Measurements from ENCODE around the gene RAD54L2.

The RAD54L2 gene, protein sequence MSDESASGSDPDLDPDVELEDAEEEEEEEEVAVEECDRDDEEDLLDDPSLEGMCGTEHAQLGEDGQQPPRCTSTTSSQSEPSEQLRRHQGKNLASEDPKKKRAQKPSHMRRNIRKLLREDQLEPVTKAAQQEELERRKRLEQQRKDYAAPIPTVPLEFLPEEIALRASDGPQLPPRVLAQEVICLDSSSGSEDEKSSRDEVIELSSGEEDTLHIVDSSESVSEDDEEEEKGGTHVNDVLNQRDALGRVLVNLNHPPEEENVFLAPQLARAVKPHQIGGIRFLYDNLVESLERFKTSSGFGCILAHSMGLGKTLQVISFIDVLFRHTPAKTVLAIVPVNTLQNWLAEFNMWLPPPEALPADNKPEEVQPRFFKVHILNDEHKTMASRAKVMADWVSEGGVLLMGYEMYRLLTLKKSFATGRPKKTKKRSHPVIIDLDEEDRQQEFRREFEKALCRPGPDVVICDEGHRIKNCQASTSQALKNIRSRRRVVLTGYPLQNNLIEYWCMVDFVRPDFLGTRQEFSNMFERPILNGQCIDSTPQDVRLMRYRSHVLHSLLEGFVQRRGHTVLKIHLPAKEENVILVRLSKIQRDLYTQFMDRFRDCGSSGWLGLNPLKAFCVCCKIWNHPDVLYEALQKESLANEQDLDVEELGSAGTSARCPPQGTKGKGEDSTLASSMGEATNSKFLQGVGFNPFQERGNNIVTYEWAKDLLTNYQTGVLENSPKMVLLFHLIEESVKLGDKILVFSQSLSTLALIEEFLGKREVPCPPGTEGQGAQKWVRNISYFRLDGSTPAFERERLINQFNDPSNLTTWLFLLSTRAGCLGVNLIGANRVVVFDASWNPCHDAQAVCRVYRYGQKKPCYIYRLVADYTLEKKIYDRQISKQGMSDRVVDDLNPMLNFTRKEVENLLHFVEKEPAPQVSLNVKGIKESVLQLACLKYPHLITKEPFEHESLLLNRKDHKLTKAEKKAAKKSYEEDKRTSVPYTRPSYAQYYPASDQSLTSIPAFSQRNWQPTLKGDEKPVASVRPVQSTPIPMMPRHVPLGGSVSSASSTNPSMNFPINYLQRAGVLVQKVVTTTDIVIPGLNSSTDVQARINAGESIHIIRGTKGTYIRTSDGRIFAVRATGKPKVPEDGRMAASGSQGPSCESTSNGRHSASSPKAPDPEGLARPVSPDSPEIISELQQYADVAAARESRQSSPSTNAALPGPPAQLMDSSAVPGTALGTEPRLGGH (N-terminal part only)

DNA sequence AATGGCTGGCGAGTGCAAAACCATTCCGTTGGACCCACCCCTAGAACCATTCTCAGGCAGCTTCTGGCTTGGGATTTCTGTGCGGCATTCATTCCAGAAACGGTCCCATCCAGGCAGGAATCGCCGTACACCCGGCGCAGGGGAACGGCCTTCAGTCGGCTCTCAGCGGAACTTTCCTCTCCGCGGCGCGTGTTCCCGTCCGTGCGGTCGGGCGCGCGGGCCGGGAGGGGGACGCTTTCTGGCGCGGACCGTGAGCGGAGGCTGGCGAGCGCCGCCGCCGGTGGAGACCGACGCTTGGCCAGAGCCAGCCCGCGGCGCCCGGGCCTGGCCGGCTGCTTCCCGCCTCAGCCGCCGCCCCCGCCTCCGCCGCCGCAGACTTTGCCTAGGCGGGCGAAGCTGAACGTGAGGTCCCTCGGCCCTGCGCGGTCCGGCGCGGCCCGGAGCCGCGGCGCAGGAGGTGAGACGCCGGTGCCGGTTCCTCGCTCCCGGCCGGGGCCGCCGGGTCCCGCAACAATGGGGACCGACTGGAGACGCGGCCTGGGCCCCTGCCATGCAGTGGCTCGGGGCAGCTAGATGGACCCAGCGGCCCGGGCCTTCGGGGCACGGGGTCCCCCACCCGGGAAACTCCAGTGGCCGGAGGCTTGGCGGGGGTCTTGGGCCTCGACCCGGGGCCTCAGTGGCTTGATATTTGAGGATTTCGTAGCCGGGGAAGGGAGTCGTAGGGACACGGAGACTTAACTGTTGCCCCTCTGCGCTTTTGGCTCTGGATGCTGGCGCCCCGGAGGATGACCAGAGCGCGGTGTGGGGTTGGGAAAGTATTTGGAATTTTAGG is at the start of gene RAD54L2:
Gene RAD54L2 (plus strand): TSS at position 261 of the 832 bp plus-strand sequence. CDS start 51,702 bp downstream, outside the sequence.
- H3K4me3 ChIP-seq (ENCODE audit: severe bottlenecking), result peak within 1 kb of the TSS; percentile 95
- H3K4me1 ChIP-seq (ENCODE audit: insufficient read depth, poor library complexity, severe bottlenecking), result peaks cover 5% of the 10 kb centered on the region
- peak; percentile 88 for ATAC-seq (ENCODE audit: low read depth)
- peak; percentile 78 for DNase-seq (ENCODE audit: low spot score)
- H3K27ac ChIP-seq (ENCODE audit: poor library complexity, severe bottlenecking), result peak within 1 kb of the TSS; percentile 81
- no peaks in the 10 kb centered on the region for H3K27me3 ChIP-seq (ENCODE audit: insufficient read depth, poor library complexity, severe bottlenecking)
- TF ChIP-seq, protein P1, sequence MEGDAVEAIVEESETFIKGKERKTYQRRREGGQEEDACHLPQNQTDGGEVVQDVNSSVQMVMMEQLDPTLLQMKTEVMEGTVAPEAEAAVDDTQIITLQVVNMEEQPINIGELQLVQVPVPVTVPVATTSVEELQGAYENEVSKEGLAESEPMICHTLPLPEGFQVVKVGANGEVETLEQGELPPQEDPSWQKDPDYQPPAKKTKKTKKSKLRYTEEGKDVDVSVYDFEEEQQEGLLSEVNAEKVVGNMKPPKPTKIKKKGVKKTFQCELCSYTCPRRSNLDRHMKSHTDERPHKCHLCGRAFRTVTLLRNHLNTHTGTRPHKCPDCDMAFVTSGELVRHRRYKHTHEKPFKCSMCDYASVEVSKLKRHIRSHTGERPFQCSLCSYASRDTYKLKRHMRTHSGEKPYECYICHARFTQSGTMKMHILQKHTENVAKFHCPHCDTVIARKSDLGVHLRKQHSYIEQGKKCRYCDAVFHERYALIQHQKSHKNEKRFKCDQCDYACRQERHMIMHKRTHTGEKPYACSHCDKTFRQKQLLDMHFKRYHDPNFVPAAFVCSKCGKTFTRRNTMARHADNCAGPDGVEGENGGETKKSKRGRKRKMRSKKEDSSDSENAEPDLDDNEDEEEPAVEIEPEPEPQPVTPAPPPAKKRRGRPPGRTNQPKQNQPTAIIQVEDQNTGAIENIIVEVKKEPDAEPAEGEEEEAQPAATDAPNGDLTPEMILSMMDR (IDR thresholded peaks at IDR 0.05; ENCODE audit: poor library complexity, severe bottlenecking), result peak; percentile 41
- peaks cover 23% of the 10 kb centered on the region for H3K36me3 ChIP-seq (ENCODE audit: low read depth)
- no peaks in the 10 kb centered on the region for H3K9me3 ChIP-seq (ENCODE audit: severe bottlenecking)

DNA sequence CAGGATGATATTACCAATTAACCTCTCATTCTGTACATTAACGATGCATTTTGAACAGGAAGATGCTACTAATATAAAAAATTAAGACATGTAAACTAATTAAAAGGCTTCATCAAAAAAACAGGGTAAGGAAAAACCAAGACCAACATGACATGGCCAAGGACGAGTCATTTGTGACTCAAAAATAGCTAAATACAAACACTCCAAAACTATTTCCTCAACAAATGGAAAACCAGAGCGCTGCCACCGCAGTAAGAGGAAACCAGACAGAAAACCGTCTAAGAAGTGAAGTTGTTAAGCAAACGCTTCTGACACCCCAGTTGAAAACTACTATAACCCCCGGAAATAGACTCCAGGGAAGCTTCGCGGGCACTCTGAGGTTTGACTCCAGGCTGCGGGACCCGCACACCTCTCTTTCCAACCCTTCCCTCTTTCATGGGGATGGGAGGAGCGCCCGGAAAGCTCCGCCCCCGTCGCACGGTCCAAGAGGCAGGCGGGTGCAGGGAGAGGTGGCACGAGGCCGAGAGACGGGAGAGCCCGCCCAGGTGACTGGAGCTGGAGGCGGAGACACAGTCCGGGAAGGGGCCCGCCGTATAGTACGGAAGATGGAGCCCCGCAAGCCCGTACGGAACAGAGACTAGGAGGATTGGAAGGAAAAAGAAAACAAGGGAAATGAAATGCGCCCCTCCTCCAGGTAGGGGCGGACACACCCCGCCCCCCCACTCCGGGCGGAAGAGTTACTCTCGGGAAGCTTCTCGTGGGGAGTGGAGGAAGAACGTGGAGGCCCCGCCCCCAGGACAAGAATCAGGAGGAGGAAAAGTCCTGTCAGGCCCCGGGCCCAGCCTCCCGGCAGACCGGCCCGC is 39.4 kb upstream of the RAD54L2 start:
- TF ChIP-seq, protein P1 (IDR thresholded peaks at IDR 0.05; ENCODE audit: poor library complexity, severe bottlenecking), result no peak
- H3K27ac ChIP-seq (ENCODE audit: poor library complexity, severe bottlenecking), result peak overlapping the region; percentile 64
- H3K9me3 ChIP-seq (ENCODE audit: severe bottlenecking), result no peaks in the 10 kb centered on the region
- peak; percentile 96 for DNase-seq (ENCODE audit: low spot score)
- no peaks in the 10 kb centered on the region for H3K4me1 ChIP-seq (ENCODE audit: insufficient read depth, poor library complexity, severe bottlenecking)
- peaks cover 26% of the 10 kb centered on the region for H3K36me3 ChIP-seq (ENCODE audit: low read depth)
- peak; percentile 85 for ATAC-seq (ENCODE audit: low read depth)
- peak overlapping the region; percentile 91 for H3K4me3 ChIP-seq (ENCODE audit: severe bottlenecking)
- no peaks in the 10 kb centered on the region for H3K27me3 ChIP-seq (ENCODE audit: insufficient read depth, poor library complexity, severe bottlenecking)

DNA sequence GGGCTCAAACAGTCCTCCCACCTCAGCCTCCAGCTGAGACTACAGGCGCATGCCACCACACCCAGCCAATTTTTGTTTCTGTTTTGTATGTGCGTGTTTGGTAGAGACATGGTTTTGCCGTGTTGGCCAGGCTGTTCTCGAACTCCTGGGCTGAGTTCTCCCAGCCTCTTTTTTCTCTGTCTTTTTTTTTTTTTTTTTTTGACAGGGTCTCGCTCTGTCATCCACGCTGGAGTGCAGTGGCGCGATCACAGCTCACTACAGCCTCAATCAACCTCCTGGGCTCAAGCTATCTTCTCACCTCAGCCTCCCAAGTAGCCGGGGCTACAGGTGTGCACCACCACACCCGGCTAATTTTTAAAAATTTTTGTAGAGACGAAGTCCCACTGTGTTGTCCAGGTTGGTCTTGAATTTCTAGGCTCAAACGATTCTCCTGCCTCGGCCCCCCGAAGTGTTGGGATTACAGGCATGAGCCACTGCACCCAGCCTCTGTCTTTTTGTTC is 37.8 kb upstream of the RAD54L2 start:
- H3K4me3 ChIP-seq (ENCODE audit: severe bottlenecking), result peak overlapping the region; percentile 12
- no peak for ATAC-seq (ENCODE audit: low read depth)
- TF ChIP-seq, protein P1 (IDR thresholded peaks at IDR 0.05; ENCODE audit: poor library complexity, severe bottlenecking), result no peak
- H3K9me3 ChIP-seq (ENCODE audit: severe bottlenecking), result no peaks in the 10 kb centered on the region
- no peaks in the 10 kb centered on the region for H3K27me3 ChIP-seq (ENCODE audit: insufficient read depth, poor library complexity, severe bottlenecking)
- peaks cover 10% of the 10 kb centered on the region for H3K36me3 ChIP-seq (ENCODE audit: low read depth)
- H3K27ac ChIP-seq (ENCODE audit: poor library complexity, severe bottlenecking), result peak overlapping the region; percentile 64
- H3K4me1 ChIP-seq (ENCODE audit: insufficient read depth, poor library complexity, severe bottlenecking), result no peaks in the 10 kb centered on the region
- DNase-seq (ENCODE audit: low spot score), result no peak
